GM23338 (cell line): Measurements from ENCODE around the gene EHD1.

ENCODE experiments used
- CREB1 ChIP-seq: fragments of 250-450 bp; sonication (Bioruptor Pico); IDR thresholded peaks from 2 replicates; pipeline ENCODE4 v1.5.0; 2020; ENCODE audit warnings: low read depth, mild to moderate bottlenecking, moderate library complexity
- CTCF ChIP-seq, 2 experiments: fragments of 200-600 bp in 1 of 2; sonication (generic) in 1 of 2; conservative IDR thresholded peaks; 2 replicates each; pipeline versions ENCODE4 v1.5.1 to v1.6.1; 2016 to 2017; ENCODE audit warnings: antibody characterized with exemption in 2 of 2, low read depth in 2 of 2, mild to moderate bottlenecking in 2 of 2, moderate library complexity in 1 of 2
- EZH2 ChIP-seq: fragments of 200-600 bp; sonication (generic); IDR thresholded peaks from one replicate; pipeline ENCODE4 v1.8.0; 2017; ENCODE audit warnings: antibody characterized with exemption, mild to moderate bottlenecking, low read depth; ENCODE audit not compliant: unreplicated experiment
- EZH2phosphoT487 ChIP-seq: fragments of 200-600 bp; sonication (generic); IDR thresholded peaks from one replicate; pipeline ENCODE4 v1.8.1; 2018; ENCODE audit warnings: antibody characterized with exemption; ENCODE audit not compliant: unreplicated experiment
- POLR2AphosphoS5 ChIP-seq: IDR thresholded peaks from 2 replicates; pipeline ENCODE4 v1.6.1; 2016; ENCODE audit warnings: antibody characterized with exemption, low read depth
- REST ChIP-seq: IDR thresholded peaks from one replicate; pipeline ENCODE4 v1.6.1; 2018; ENCODE audit warnings: antibody characterized with exemption; ENCODE audit not compliant: unreplicated experiment
- STAT1 ChIP-seq: IDR thresholded peaks from one replicate; pipeline ENCODE4 v1.6.1; 2016; ENCODE audit warnings: antibody characterized with exemption; ENCODE audit not compliant: unreplicated experiment
- ZNF114 ChIP-seq: fragments of 250-450 bp; sonication (Bioruptor Pico); IDR thresholded peaks from 2 replicates; pipeline ENCODE4 v1.5.0; 2020; ENCODE audit warnings: mild to moderate bottlenecking, moderate library complexity
- ZNF331 ChIP-seq: fragments of 250-450 bp; sonication (Bioruptor Pico); IDR thresholded peaks from 2 replicates; pipeline ENCODE4 v1.5.0; 2020; ENCODE audit warnings: low read depth, mild to moderate bottlenecking, moderate library complexity

- TF ChIP-seq CTCF (conservative IDR thresholded peaks at IDR 0.05; ENCODE audit: low read depth in 2 of 2) (no peak), CREB1 (CRISPR knock-in tag) (no peak), POLR2AphosphoS5 (no peak), EZH2 (no peak), ZNF331 (CRISPR knock-in tag) (no peak), EZH2phosphoT487 (no peak), REST (no peak), ZNF114 (CRISPR knock-in tag) (no peak), STAT1 (no peak)
Observed at GRCh38 chr11:64925536-64926436, 47.4 kb upstream of the EHD1 start.
